ENCODE results near the gene TBCEL.

- TF ChIP-seq, protein P1, sequence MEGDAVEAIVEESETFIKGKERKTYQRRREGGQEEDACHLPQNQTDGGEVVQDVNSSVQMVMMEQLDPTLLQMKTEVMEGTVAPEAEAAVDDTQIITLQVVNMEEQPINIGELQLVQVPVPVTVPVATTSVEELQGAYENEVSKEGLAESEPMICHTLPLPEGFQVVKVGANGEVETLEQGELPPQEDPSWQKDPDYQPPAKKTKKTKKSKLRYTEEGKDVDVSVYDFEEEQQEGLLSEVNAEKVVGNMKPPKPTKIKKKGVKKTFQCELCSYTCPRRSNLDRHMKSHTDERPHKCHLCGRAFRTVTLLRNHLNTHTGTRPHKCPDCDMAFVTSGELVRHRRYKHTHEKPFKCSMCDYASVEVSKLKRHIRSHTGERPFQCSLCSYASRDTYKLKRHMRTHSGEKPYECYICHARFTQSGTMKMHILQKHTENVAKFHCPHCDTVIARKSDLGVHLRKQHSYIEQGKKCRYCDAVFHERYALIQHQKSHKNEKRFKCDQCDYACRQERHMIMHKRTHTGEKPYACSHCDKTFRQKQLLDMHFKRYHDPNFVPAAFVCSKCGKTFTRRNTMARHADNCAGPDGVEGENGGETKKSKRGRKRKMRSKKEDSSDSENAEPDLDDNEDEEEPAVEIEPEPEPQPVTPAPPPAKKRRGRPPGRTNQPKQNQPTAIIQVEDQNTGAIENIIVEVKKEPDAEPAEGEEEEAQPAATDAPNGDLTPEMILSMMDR (IDR thresholded peaks at IDR 0.05; ENCODE audit: insufficient read depth, low read length), result no peak
- no peak for TF ChIP-seq REST (IDR thresholded peaks at IDR 0.05; ENCODE audit: insufficient replicate concordance, low read depth)
Measured at GRCh38 chr11:121057922-121058321, 34.0 kb downstream of the TBCEL start.
